Subcutaneous abdominal adipose tissue (tissue), 5 donors: ENCODE results near the gene PRKCE.

Experiments
- H3K27ac ChIP-seq: one replicate; pipeline ENCODE4 v1.7.0; 2013; ENCODE audit warnings: low read depth, mild to moderate bottlenecking, inconsistent platforms, low read length, moderate library complexity
- H3K27me3 ChIP-seq, 5 donors: one replicate each; pipeline ENCODE4 v1.7.0; 2013; ENCODE audit warnings: low read length in 5 of 5, inconsistent platforms in 1 of 5; ENCODE audit not compliant: control insufficient read depth in 5 of 5, insufficient read depth in 4 of 5
- H3K36me3 ChIP-seq, 5 donors: one replicate each; pipeline ENCODE4 v1.7.0; 2013; ENCODE audit warnings: low read length in 5 of 5; ENCODE audit not compliant: control insufficient read depth in 5 of 5, insufficient read depth in 5 of 5
- H3K4me1 ChIP-seq, 5 donors: one replicate each; pipeline ENCODE4 v1.7.0; 2013; ENCODE audit warnings: low read length in 5 of 5, mild to moderate bottlenecking in 3 of 5, moderate library complexity in 1 of 5; ENCODE audit not compliant: control insufficient read depth in 5 of 5, insufficient read depth in 5 of 5
- H3K4me3 ChIP-seq, 5 donors: one replicate each; pipeline ENCODE4 v1.7.0; 2013; ENCODE audit warnings: low read length in 5 of 5, low read depth in 1 of 5
- H3K9ac ChIP-seq, 5 donors: one replicate each; pipeline ENCODE4 v1.7.0; 2013; ENCODE audit warnings: low read length in 5 of 5, mild to moderate bottlenecking in 4 of 5, moderate library complexity in 3 of 5
- H3K9me3 ChIP-seq, 5 donors: one replicate each; pipeline ENCODE4 v1.7.0; 2013; ENCODE audit warnings: low read length in 5 of 5; ENCODE audit not compliant: control insufficient read depth in 5 of 5
- donor health status: healthy.
- donor health status: healthy.
- donor health status: healthy.
- donor health status: healthy.
- donor health status: healthy.

Gene PRKCE

GRCh38 chr2:45796500-45796899, 145.0 kb downstream of the PRKCE start:
- H3K27ac ChIP-seq, result no peak overlapping the region
- H3K9me3 ChIP-seq, result no peaks in the 10 kb centered on the region
- no peaks in the 10 kb centered on the region for H3K36me3 ChIP-seq
- H3K9ac ChIP-seq, result no peak overlapping the region
- no peaks in the 10 kb centered on the region for H3K27me3 ChIP-seq
- H3K4me3 ChIP-seq, result no peak overlapping the region
- H3K4me1 ChIP-seq, result peaks cover 0 to 20% (median 6%) of the 10 kb centered on the region in 5 donors

- Histone ChIP-seq H3K4me3 (no peak overlapping the region), H3K9ac (no peak overlapping the region), H3K9me3 (no peaks in the 10 kb centered on the region), H3K4me1 (peaks cover 0 to 17% (median 6%) of the 10 kb centered on the region in 5 donors), H3K36me3 (no peaks in the 10 kb centered on the region), H3K27me3 (no peaks in the 10 kb centered on the region), H3K27ac (no peak overlapping the region)
Observed at GRCh38 chr2:45797451-45798230, 146.2 kb downstream of the PRKCE start.

DNA sequence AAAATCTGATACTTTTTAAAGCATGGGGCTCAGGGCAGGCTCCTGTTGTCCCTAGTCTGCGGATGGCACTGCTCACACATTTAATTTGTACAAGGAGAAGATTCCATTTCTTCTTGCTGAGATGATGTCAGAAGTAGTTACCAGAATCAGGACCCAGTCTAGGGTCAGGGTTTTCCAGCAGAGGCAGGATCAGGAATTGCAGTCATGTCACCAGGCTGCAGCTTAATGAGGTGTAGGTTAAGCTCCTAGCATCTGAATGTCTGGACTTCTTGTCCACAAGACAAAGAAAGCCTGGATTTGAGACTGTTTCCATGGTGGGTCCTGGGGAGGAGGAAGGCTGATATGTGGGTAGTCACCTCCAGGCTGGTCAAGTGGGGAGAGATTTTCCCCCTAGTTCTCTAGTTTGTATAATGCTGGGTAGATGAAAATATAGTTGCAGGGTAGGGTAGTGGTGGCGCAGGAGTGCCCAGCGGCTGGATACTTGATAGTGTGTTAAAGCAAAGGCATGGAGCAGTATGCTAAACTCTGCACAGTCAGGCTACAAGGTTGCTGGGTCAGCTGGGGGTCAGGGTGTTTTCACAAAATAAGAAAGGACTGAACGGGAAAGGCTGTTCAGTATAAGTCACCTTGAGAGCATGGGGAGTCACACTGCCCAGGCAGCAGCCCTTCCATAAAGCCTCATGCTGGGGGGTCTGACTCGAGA, 148.4 kb downstream of the PRKCE start:
- Histone ChIP-seq H3K9ac (no peak overlapping the region), H3K36me3 (no peaks in the 10 kb centered on the region), H3K27ac (no peak overlapping the region)

DNA sequence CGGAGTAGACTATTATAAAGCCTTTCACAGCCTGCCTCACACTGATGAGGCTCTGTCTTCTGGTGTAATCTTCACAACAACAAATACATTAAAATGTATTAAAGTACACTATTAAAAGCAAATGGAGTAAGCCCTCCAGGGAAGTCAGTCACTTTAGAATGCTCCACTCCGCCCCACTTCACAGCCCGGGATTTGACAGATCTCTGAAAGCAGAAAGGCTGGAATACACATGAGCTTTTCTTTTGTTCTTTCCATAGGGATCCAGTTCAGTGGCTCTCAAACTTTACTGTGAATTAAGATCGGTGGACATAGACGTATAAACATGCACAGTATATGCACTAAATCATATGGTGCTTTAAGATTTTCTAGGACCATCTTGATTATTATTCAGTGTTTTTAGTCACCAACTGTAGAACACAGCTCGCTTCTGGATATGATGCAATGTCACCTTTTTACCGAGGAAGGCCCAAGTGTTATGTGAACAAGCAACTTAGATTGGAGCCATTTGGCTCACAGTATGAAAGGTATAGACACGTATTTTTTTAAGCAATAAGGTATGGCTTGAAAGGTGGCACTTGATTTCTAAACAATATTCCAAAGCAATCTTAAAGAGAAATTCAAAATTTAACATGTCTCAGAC, 151.1 kb downstream of the PRKCE start:
- Histone ChIP-seq H3K36me3 (no peaks in the 10 kb centered on the region), H3K9me3 (no peaks in the 10 kb centered on the region), H3K9ac (no peak overlapping the region), H3K4me1 (peaks cover 0 to 4% (median 0%) of the 10 kb centered on the region in 5 donors), H3K4me3 (no peak overlapping the region), H3K27ac (no peak overlapping the region), H3K27me3 (no peaks in the 10 kb centered on the region)

More for the DNA sequence above, 148.4 kb downstream of the PRKCE start:
- Histone ChIP-seq H3K4me3 (no peak overlapping the region), H3K9me3 (no peaks in the 10 kb centered on the region), H3K4me1 (peaks cover 0 to 4% (median 0%) of the 10 kb centered on the region in 5 donors), H3K27me3 (no peaks in the 10 kb centered on the region)

DNA sequence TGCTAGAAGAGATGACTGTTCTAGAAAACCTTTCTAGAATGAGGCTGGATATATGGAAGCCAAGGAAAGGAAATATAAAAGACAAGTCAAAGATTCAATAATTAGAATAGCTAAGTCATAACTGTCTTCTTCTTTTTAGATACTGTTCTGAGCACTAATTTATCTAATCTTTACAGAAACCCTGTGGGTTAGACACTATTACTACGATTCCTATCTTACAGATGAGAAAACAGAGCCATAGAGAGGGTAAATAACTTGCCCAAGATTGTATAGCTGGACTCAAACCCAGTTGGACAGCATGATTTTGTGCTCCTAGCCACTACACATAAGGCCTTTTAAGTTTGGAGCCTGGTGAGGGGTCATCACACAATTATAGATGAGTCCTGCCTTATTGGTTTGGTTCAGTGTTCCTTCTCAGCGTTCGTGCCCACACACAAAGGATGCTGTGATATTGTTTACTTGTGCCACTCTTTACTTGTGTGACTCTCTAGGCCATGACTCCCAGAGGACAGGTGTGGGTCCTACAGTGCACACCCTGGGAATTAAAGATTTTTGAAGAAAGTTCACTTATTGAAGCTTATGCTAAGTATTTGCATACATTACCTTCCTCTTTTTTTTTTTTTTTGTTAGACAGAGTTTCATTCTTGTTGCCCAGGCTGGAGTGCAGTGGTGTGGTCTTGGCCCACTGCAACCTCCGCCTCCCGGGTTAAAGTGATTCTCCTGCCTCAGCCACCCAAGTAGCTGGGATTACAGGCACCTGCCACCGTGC, 153.7 kb downstream of the PRKCE start:
- no peaks in the 10 kb centered on the region for H3K9me3 ChIP-seq
- no peak overlapping the region for H3K4me3 ChIP-seq
- no peaks in the 10 kb centered on the region for H3K27me3 ChIP-seq
- H3K4me1 ChIP-seq, result peaks cover 0 to 4% (median 0%) of the 10 kb centered on the region in 5 donors
- H3K36me3 ChIP-seq, result no peaks in the 10 kb centered on the region
- no peak overlapping the region for H3K27ac ChIP-seq
- no peak overlapping the region for H3K9ac ChIP-seq

GRCh38 chr2:45806563-45807358, 155.3 kb downstream of the PRKCE start:
- Histone ChIP-seq H3K27me3 (no peaks in the 10 kb centered on the region), H3K9ac (no peak overlapping the region), H3K4me3 (no peak overlapping the region), H3K9me3 (no peaks in the 10 kb centered on the region), H3K4me1 (no peaks in the 10 kb centered on the region), H3K36me3 (no peaks in the 10 kb centered on the region), H3K27ac (no peak overlapping the region)

- H3K9ac ChIP-seq, result no peak overlapping the region
- no peaks in the 10 kb centered on the region for H3K9me3 ChIP-seq
- H3K4me1 ChIP-seq, result peaks cover 4 to 15% (median 6%) of the 10 kb centered on the region in 5 donors
- H3K27me3 ChIP-seq, result no peaks in the 10 kb centered on the region
- H3K36me3 ChIP-seq, result no peaks in the 10 kb centered on the region
- no peak overlapping the region for H3K27ac ChIP-seq
- H3K4me3 ChIP-seq, result no peak overlapping the region
Observed at GRCh38 chr2:45808294-45808800, 156.9 kb downstream of the PRKCE start.

GRCh38 chr2:45809205-45809604, 157.7 kb downstream of the PRKCE start:
- Histone ChIP-seq H3K27ac (no peak overlapping the region), H3K9me3 (no peaks in the 10 kb centered on the region), H3K4me1 (peaks cover 7 to 23% (median 11%) of the 10 kb centered on the region in 5 donors), H3K4me3 (no peak overlapping the region), H3K9ac (no peak overlapping the region), H3K36me3 (no peaks in the 10 kb centered on the region), H3K27me3 (no peaks in the 10 kb centered on the region)

DNA sequence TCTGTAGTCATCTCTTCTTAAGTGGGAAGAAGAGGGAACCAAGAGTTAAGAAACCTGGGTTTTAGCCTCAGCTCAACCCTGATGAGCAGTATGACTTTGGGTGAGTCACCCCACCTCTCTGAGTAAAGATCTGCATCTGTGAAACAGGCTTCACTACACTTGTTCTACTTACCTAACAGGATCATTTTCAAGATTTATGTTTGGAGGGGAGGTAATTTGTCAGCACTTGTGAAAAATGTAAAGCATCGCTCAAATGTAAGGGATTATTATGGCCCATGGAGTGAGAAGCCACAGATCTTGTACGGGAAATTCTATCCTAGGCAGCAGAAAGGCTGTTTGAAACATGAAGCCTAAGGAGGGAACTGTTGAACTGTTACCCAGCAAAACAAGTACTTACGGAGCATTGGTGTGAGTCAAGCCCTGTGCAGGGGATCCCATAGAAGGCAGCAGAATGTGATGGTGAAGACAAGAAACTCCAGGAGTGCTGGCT, 160.6 kb downstream of the PRKCE start:
- Histone ChIP-seq H3K4me3 (no peak overlapping the region), H3K27me3 (no peaks in the 10 kb centered on the region), H3K9ac (no peak overlapping the region), H3K36me3 (no peaks in the 10 kb centered on the region), H3K27ac (no peak overlapping the region), H3K9me3 (no peaks in the 10 kb centered on the region), H3K4me1 (peaks cover 7 to 39% (median 25%) of the 10 kb centered on the region in 5 donors)
